ENCODE data around the gene CCT7.
A peak's percentile ranks its signal among the peaks of the same experiment; 100 is the strongest.
"Not testable (repeated sequence)": the region's sequence is repeated elsewhere in the genome, so short reads cannot be mapped to it uniquely, and the experiment has no call there.

The CCT7 gene

GRCh38 chr2:73255907-73256617 is 22.0 kb downstream of the CCT7 start:
- no peak for DNase-seq

GRCh38 chr2:73256618-73256922 is 22.5 kb downstream of the CCT7 start:
- DNase-seq, result no peak

GRCh38 chr2:73257021-73257420 is 22.9 kb downstream of the CCT7 start:
- no peak for DNase-seq

- no peak for DNase-seq
Observed at GRCh38 chr2:73257425-73258125, 23.5 kb downstream of the CCT7 start.

- no peak for DNase-seq
Observed at GRCh38 chr2:73258186-73258912, 24.2 kb downstream of the CCT7 start.

GRCh38 chr2:73258913-73259215 is 24.8 kb downstream of the CCT7 start:
- no peak for DNase-seq

- no peak for DNase-seq
Observed at GRCh38 chr2:73259276-73259675, 25.2 kb downstream of the CCT7 start.

- no peak for DNase-seq
Observed at GRCh38 chr2:73259704-73260337, 25.7 kb downstream of the CCT7 start.

- peak; percentile 44 for DNase-seq
Observed at GRCh38 chr2:73260338-73260984, 26.4 kb downstream of the CCT7 start.

GRCh38 chr2:73262108-73262651 is 28.1 kb downstream of the CCT7 start:
- DNase-seq, result no peak

GRCh38 chr2:73262691-73263429 is 28.8 kb downstream of the CCT7 start:
- not testable (repeated sequence) for DNase-seq

GRCh38 chr2:73263540-73264331 is 29.6 kb downstream of the CCT7 start:
- DNase-seq, result no peak

GRCh38 chr2:73264332-73264606 is 30.2 kb downstream of the CCT7 start:
- DNase-seq, result no peak

- no peak for DNase-seq
Observed at GRCh38 chr2:73264783-73265182, 30.7 kb downstream of the CCT7 start.

- DNase-seq, result no peak
Observed at GRCh38 chr2:73265298-73266060, 31.4 kb downstream of the CCT7 start.

GRCh38 chr2:73266061-73266901 is 32.2 kb downstream of the CCT7 start:
- DNase-seq, result no peak

- DNase-seq, result no peak
Observed at GRCh38 chr2:73267008-73267407, 32.9 kb downstream of the CCT7 start.

- no peak for DNase-seq
Observed at GRCh38 chr2:73268366-73268829, 34.3 kb downstream of the CCT7 start.

GRCh38 chr2:73268830-73269685 is 35.0 kb downstream of the CCT7 start:
- DNase-seq, result peak; percentile 65

Measured in eye (tissue), 1 donor.